Activated naive CD4-positive, alpha-beta T cell treated with anti-CD3 and anti-CD28 coated beads, Interleukin-2, amount 10 ng/mL, durations not matched to agents 7 days and 5 days (primary cell): Measurements from ENCODE around the gene NUP133.
"Not testable (repeated sequence)": the region's sequence is repeated elsewhere in the genome, so short reads cannot be mapped to it uniquely, and the experiment has no call there.

Experiments
- CTCF ChIA-PET: fragments of 350-600 bp; sonication (Branson Sonifier 250); formaldehyde crosslinking; loops from one replicate; lab custom pipeline; 2021; ENCODE audit warnings: antibody characterized with exemption; lab: Charles Lee
- DNase-seq: peaks from one replicate; pipeline ENCODE4 v3.0.0-alpha.2; 2020
- H3K27ac Mint-ChIP-seq: one replicate; pipeline ENCODE4 v1.8.0; 2021; ENCODE audit warnings: mild to moderate bottlenecking, moderate library complexity, mixed read lengths
- H3K27me3 Mint-ChIP-seq: one replicate; pipeline ENCODE4 v1.8.0; 2021; ENCODE audit warnings: mild to moderate bottlenecking, mixed read lengths
- H3K36me3 Mint-ChIP-seq: one replicate; pipeline ENCODE4 v1.8.0; 2021; ENCODE audit warnings: mixed read lengths
- H3K4me1 Mint-ChIP-seq: one replicate; pipeline ENCODE4 v1.8.0; 2021; ENCODE audit warnings: mixed read lengths
- H3K4me3 Mint-ChIP-seq: one replicate; pipeline ENCODE4 v1.8.0; 2021; ENCODE audit warnings: mild to moderate bottlenecking, moderate library complexity, mixed read lengths
- H3K9me3 Mint-ChIP-seq: one replicate; pipeline ENCODE4 v1.8.0; 2021; ENCODE audit warnings: mixed read lengths

NUP133 gene

DNA sequence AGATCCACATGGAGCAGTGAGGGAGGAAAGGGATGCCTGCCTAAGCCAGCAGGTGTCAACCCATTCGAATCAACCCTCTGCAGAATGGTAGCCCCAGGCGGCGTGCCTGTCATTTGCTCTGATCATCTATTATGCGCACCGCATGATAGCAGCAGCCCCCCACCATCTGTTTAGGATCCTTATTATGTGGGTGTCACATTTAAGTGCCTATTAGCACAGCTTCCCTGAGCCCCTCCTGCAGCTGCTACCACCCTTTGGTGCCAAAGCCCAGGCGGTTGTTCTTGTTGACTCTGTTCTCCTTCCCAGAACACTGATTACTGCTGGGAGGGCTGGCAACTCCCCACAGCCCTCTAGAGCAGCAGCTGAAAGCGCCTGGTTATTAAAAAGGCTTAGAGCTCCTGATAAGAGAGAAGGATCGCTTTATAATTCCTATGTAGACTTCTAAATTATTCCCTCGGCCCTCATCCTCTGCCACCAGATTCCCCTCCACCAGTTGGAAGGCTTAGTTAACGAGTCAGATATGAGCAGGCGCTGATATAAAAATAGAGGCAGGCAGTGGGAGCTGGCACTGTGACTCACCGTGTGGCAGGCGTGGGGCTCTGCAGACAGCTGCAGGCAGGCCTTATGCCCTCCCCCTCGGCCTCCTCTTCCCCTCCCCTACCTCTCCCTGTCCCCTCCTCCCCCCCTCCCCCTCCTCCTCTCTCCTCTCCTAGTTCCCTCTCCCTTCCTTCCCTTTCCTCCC lies 97.3 kb downstream of the NUP133 start:
- no peak overlapping the region for H3K27ac Mint-ChIP-seq
- CTCF ChIA-PET: interaction anchor here (0.6 to 1.9 kb wide), 4 partner anchors 31 to 152 kb away, joined by 3 to 4 read pairs (median 4); no protein-coding TSS in a partner anchor
- no peaks in the 10 kb centered on the region for H3K9me3 Mint-ChIP-seq
- no peak for DNase-seq
- H3K4me3 Mint-ChIP-seq: no peak overlapping the region
- H3K27me3 Mint-ChIP-seq: peaks cover 81% of the 10 kb centered on the region
- no peaks in the 10 kb centered on the region for H3K36me3 Mint-ChIP-seq
- H3K4me1 Mint-ChIP-seq: peaks cover 27% of the 10 kb centered on the region

DNA sequence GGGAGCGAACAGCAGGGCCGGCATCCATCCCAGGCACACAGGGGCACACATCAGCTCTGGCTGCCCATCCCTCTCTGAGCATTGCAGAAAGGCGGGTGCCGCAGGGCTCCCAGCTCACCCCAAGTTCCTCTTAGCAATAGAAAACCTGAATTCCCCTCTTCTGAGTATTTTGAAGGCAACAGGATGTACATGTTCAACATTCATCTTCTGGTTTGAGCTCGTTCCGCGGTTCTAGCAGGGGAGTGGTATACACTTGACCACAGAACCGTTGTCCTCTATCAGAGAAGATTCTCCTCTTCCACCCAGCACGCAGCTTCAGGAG lies 97.8 kb downstream of the NUP133 start:
- H3K27me3 Mint-ChIP-seq: peaks cover 86% of the 10 kb centered on the region
- H3K27ac Mint-ChIP-seq: no peak overlapping the region
- no peaks in the 10 kb centered on the region for H3K9me3 Mint-ChIP-seq
- CTCF ChIA-PET: interaction anchor here (0.6 to 1.9 kb wide), 5 partner anchors 11 to 151 kb away, joined by 3 to 4 read pairs (median 3); no protein-coding TSS in a partner anchor
- no peak for DNase-seq
- H3K4me1 Mint-ChIP-seq: peaks cover 27% of the 10 kb centered on the region
- H3K4me3 Mint-ChIP-seq: peak overlapping the region; percentile 15
- no peaks in the 10 kb centered on the region for H3K36me3 Mint-ChIP-seq

DNA sequence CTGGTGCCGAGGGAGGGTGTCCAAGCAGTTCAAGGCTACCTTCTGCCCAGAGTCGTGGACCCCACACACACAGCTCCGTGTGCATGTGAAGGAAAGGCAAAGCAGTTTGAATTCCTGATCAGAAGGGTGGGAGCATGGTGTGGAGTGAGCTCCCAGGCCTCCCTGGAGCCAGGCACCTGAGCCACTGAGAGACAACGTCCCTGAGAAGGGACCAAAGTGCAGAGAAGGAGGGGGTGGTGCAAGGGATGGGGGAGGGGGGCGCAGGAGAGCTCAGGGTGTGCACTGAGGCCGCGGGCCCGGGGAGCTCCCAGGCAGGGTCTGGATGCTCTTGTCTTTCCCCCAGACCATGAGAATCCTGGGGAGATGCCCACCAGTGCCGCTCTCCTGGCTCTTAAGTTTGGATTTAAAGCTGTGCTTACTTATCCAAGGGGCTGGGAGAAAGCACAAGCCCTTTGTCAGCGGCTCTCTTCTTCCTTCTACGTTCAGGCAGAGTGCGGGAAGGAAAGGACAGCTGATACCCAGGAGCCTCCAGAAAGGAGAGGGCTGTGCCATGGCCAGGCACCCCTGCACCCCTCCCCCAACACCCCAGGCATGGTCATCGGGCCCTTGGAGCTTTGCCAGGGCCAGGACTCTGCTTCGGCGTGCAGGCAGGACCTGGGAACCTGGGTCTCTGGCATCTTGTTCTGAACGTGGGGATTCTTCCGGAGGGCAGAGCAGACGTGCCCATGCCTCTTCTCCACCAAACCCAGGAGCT lies 98.3 kb downstream of the NUP133 start:
- DNase-seq: no peak
- H3K4me3 Mint-ChIP-seq: peak overlapping the region; percentile 15
- H3K36me3 Mint-ChIP-seq: no peaks in the 10 kb centered on the region
- no peak overlapping the region for H3K27ac Mint-ChIP-seq
- H3K9me3 Mint-ChIP-seq: no peaks in the 10 kb centered on the region
- peaks cover 27% of the 10 kb centered on the region for H3K4me1 Mint-ChIP-seq
- CTCF ChIA-PET: interaction anchor here (0.6 to 1.9 kb wide), 5 partner anchors 10 to 151 kb away, joined by 3 to 4 read pairs (median 3); no protein-coding TSS in a partner anchor
- peaks cover 91% of the 10 kb centered on the region for H3K27me3 Mint-ChIP-seq

DNA sequence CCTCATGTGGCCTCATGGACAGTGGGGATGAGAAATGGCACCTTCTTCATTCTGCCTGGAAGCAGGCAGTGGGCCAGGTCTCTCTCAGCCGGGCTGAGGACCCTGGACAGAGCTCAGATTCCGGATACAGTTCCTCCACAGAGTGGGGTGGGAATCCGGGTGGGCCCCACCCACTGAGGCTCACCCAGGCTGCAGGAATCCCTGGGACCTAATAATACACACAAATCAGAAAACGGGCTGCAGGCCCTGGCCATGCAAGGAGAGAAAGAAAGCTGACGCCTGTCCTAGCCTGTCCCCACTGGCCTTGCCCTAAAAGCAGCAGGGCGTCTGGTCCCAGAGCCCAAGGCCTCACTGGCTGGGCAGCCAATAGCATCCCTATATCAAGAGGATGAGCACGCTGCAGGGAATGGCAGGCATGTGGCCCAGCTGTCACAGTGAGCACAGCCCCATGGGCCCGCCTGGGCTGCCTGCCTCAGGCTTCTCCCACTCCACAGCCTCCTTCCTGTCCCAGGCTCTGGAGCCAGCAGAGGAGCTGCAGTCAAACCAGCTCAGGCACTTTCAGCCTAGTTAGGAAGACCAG lies 99.6 kb downstream of the NUP133 start:
- CTCF ChIA-PET: interaction anchor here (1.9 kb wide), 1 partner anchor 150 kb away, joined by 4 read pairs; no protein-coding TSS in a partner anchor
- H3K27me3 Mint-ChIP-seq: peaks cover 97% of the 10 kb centered on the region
- peaks cover 27% of the 10 kb centered on the region for H3K4me1 Mint-ChIP-seq
- H3K36me3 Mint-ChIP-seq: no peaks in the 10 kb centered on the region
- no peak overlapping the region for H3K27ac Mint-ChIP-seq
- no peaks in the 10 kb centered on the region for H3K9me3 Mint-ChIP-seq
- no peak overlapping the region for H3K4me3 Mint-ChIP-seq
- no peak for DNase-seq

DNA sequence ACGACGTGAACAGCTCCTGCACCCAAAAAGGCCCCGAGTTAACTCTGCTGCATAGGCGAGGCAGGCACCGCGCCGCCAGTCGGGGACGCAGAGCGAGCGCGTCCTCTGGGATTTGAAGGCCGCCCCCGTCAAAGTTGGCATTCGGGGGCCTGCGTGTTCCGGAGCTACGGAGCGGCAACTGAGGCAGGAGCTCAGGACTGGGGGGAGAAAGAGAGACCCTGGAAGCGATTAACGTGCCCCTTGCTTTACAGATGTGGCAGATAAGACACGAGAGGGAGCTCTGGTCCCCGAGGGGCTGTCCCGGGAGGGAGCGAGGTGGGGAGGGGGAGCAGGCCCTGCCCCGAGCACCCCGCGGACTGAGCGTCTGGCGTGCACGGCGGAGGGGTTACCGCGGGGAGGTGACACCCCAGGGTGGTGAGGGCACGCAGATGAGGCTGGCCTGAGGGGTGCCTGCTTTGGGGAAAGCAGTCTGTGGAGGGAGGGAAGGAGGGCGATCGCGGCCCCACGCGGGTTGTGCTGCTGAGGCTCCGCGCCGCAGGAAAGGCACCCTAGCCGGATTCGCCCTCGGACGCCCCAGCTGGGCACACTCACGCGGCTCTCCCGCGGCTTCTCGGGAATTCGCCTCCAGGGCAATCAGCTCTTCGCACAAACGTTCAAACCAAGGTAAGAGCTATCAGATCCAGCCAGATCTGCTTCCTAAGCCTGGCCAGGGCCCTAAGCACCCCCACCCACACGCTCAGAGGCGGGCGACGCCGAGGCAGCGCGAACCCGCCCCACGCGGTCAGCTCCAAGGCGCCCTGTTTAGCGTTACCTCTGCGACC lies 100.7 kb downstream of the NUP133 start:
- no peaks in the 10 kb centered on the region for H3K9me3 Mint-ChIP-seq
- DNase-seq: no peak
- no peak overlapping the region for H3K4me3 Mint-ChIP-seq
- CTCF ChIA-PET: interaction anchor here (1.3 kb wide), 1 partner anchor 13 kb away, joined by 5 read pairs; no protein-coding TSS in a partner anchor
- peaks cover 27% of the 10 kb centered on the region for H3K4me1 Mint-ChIP-seq
- H3K27ac Mint-ChIP-seq: no peak overlapping the region
- no peaks in the 10 kb centered on the region for H3K36me3 Mint-ChIP-seq
- peaks cover 95% of the 10 kb centered on the region for H3K27me3 Mint-ChIP-seq

DNA sequence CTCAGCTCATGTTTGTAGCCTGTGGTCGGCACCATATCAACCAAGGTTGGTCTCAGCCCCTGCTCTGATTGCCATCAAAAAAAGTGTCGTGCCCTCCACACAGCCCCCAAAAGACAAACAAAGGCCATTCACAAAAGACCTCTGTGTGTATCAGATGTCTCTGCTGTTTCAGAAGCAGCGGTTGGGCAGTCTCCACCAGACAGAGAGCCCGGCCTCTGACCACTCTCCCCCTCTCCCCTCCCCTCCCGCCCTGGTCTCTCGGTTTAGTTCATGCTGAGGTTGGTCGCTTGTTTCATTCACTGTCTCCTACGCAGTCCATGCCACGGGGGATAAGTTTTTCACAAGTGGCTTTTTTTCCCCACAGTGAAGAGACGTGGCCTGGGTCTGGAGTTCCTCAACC lies 101.3 kb downstream of the NUP133 start:
- CTCF ChIA-PET: interaction anchor here (1.0 to 1.3 kb wide), 2 partner anchors 14 to 148 kb away, joined by 4 to 5 read pairs; no protein-coding TSS in a partner anchor
- no peaks in the 10 kb centered on the region for H3K9me3 Mint-ChIP-seq
- peaks cover 94% of the 10 kb centered on the region for H3K27me3 Mint-ChIP-seq
- H3K36me3 Mint-ChIP-seq: no peaks in the 10 kb centered on the region
- H3K27ac Mint-ChIP-seq: no peak overlapping the region
- H3K4me3 Mint-ChIP-seq: no peak overlapping the region
- no peak for DNase-seq
- peaks cover 27% of the 10 kb centered on the region for H3K4me1 Mint-ChIP-seq

DNA sequence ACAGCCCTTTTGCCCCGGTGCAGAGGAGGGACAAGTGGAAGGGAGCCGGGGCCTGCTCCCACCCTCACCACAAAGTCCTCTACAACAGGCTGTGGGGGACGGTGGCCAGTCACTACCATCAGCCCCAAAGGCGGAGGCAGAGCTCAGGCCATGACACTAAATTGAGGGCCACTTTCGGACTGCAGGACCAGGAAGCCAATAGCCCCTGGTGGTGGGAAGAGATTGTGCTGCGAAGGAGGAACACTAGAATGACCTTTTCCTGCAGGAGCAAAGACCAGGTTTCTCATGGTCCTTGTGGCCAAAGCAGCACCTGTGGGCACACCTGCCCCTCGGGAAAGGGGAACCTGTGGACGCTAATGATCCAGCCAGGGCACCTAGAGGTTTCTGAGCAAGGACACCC lies 104.6 kb downstream of the NUP133 start:
- no peak overlapping the region for H3K4me3 Mint-ChIP-seq
- H3K4me1 Mint-ChIP-seq: peaks cover 7% of the 10 kb centered on the region
- H3K9me3 Mint-ChIP-seq: no peaks in the 10 kb centered on the region
- CTCF ChIA-PET: no interaction called here
- H3K27me3 Mint-ChIP-seq: peaks cover 68% of the 10 kb centered on the region
- no peak for DNase-seq
- no peak overlapping the region for H3K27ac Mint-ChIP-seq
- H3K36me3 Mint-ChIP-seq: no peaks in the 10 kb centered on the region

DNA sequence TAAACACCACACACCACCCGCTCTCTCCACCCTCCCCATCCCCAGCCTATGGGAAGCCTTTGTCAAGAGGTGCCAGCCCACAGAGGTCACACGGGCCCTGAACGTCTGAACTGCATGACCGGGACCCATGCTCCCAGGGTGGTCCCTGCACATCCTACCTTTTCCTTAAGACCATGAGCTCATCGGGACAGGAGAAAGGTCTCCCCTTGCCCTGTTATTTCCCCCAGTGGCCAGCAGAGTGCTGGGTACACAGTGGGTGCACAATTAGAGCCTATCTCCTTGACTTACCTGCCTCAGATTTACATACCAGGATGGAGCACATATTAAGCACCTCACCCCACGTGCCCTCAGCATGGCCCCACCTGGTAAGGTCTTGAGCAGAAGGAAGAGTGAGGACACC lies 105.1 kb downstream of the NUP133 start:
- CTCF ChIA-PET: no interaction called here
- Mint-ChIP-seq H3K4me1 (peaks cover 7% of the 10 kb centered on the region), H3K27ac (no peak overlapping the region), H3K27me3 (peaks cover 62% of the 10 kb centered on the region), H3K36me3 (no peaks in the 10 kb centered on the region), H3K4me3 (no peak overlapping the region), H3K9me3 (no peaks in the 10 kb centered on the region)
- no peak for DNase-seq

DNA sequence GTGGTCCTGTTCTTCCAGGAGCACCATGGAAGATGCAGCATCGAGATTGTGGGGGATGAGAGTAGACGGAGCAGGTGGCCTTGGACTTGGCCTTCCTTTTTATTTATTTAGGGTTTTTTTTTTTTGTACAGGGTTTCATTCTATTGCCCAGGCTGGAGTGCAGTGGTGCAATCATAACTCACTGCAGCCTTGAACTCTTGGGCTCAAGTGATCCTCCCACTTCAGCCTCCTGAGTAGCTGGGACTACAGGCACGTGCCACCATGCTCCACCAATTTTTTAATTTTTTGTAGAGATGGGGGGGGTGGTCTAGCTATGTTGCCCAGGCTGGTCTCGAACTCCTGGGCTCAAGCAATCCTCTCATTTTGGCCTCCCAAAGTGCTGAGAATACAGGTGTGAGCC lies 105.8 kb downstream of the NUP133 start:
- H3K4me1 Mint-ChIP-seq, CTCF ChIA-PET, H3K4me3 Mint-ChIP-seq, H3K9me3 Mint-ChIP-seq, H3K36me3 Mint-ChIP-seq, DNase-seq, H3K27ac Mint-ChIP-seq: not testable (repeated sequence)
- H3K27me3 Mint-ChIP-seq: peaks cover 61% of the 10 kb centered on the region

DNA sequence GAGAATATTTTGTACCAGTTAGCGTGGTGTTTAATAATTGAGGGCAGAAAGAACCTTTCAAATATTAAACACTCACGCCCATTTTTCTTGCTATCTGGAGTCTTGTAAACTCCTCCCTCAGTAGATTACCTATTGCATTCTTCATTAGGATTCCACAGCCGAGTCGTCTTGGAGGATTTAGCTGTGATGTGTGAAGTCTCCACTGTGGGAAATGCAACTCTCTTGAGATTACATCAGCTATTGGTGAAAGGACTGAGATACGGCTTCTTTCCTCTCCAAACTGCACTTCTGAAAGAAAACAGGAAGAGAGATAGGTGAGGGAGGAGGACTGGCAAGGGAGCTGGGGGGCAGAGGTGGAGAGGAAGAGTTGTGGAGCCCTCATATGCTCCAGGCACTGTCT lies 110.4 kb downstream of the NUP133 start:
- no peaks in the 10 kb centered on the region for H3K36me3 Mint-ChIP-seq
- peaks cover 50% of the 10 kb centered on the region for H3K27me3 Mint-ChIP-seq
- CTCF ChIA-PET: no interaction called here
- H3K27ac Mint-ChIP-seq: no peak overlapping the region
- no peak overlapping the region for H3K4me3 Mint-ChIP-seq
- no peaks in the 10 kb centered on the region for H3K9me3 Mint-ChIP-seq
- H3K4me1 Mint-ChIP-seq: peaks cover 5% of the 10 kb centered on the region
- no peak for DNase-seq

DNA sequence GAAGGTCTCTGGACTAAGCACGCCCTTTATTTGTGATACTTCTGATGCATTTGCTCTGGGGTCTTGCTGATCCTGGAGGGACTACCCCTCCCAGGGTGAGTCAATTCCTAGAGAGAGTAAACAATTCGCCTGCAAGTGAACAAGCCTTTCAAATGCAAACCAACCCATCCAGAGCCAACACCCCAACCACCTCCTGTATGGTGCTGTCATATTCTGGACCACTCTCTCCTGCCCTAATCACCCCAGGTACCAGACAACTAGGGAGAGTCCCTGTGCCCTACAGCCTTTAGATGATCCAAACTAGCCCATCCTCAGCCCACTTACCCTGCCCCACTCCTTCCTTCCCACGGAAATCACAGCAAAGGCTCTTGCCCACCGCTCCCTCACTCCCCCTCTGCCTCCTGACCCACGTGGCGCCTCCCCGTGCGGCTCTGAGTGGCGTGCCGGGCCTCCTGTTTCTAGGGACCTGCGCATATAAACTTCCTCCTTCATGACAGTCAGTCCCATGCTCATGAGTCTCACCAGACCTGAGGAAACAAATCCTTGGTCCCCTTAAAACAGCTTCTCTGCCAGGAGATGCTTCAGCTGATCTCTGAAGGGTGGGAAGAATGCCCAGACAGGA lies 111.4 kb downstream of the NUP133 start:
- DNase-seq: no peak
- CTCF ChIA-PET: no interaction called here
- H3K4me1 Mint-ChIP-seq: peaks cover 5% of the 10 kb centered on the region
- H3K36me3 Mint-ChIP-seq: no peaks in the 10 kb centered on the region
- H3K9me3 Mint-ChIP-seq: no peaks in the 10 kb centered on the region
- no peak overlapping the region for H3K4me3 Mint-ChIP-seq
- peaks cover 47% of the 10 kb centered on the region for H3K27me3 Mint-ChIP-seq
- H3K27ac Mint-ChIP-seq: no peak overlapping the region

DNA sequence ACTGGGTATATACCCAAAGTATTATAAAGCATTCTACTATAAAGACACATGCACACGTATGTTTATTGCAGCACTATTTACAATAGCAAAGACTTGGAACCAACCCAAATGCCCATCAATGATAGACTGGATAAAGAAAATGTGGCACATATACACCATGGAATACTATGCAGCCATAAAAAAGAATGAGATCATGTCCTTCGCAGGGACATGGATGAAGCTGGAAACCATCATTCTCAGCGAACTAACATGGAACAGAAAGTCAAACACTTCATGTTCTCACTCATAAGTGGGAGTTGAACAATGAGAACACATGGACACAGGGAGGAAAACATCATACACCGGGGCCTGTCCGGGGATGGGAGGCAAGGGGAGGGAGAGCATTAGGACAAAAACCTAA lies 113.6 kb downstream of the NUP133 start:
- H3K4me3 Mint-ChIP-seq, H3K36me3 Mint-ChIP-seq, DNase-seq, H3K4me1 Mint-ChIP-seq, H3K9me3 Mint-ChIP-seq, H3K27ac Mint-ChIP-seq, CTCF ChIA-PET: not testable (repeated sequence)
- peaks cover 61% of the 10 kb centered on the region for H3K27me3 Mint-ChIP-seq

DNA sequence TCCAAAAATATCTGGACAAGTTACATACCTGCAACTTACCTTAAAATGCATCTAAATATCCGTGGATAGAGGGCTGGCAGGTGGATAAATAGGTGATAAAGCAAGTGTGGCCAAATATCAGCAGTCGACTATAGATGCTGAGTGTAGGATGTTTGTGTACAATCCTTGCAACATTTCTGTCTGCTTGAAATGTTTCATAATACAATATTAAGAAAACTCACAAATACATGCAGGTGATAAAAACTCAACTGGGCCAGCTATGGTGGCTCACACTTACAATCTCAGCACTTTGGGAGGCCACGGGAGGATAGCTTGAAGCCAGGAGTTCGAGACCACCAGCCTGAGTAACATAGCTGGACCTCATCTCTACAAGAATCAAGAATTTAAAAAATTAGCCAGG lies 115.2 kb downstream of the NUP133 start:
- no peaks in the 10 kb centered on the region for H3K36me3 Mint-ChIP-seq
- peaks cover 61% of the 10 kb centered on the region for H3K27me3 Mint-ChIP-seq
- H3K4me3 Mint-ChIP-seq: no peak overlapping the region
- H3K27ac Mint-ChIP-seq: no peak overlapping the region
- no peak for DNase-seq
- no peaks in the 10 kb centered on the region for H3K9me3 Mint-ChIP-seq
- peaks cover 5% of the 10 kb centered on the region for H3K4me1 Mint-ChIP-seq
- CTCF ChIA-PET: no interaction called here
